ENCODE data around the gene GIPC3. TPM values are rescaled to one million over a fixed set of nuclear protein-coding genes. Genes with fewer than 3 reads are reported as not detected.
"Not testable (repeated sequence)": the region's sequence is repeated elsewhere in the genome, so short reads cannot be mapped to it uniquely, and the experiment has no call there.

The GIPC3 gene
- total RNA-seq, 1 experiment from 2014 or later: not detected

DNA sequence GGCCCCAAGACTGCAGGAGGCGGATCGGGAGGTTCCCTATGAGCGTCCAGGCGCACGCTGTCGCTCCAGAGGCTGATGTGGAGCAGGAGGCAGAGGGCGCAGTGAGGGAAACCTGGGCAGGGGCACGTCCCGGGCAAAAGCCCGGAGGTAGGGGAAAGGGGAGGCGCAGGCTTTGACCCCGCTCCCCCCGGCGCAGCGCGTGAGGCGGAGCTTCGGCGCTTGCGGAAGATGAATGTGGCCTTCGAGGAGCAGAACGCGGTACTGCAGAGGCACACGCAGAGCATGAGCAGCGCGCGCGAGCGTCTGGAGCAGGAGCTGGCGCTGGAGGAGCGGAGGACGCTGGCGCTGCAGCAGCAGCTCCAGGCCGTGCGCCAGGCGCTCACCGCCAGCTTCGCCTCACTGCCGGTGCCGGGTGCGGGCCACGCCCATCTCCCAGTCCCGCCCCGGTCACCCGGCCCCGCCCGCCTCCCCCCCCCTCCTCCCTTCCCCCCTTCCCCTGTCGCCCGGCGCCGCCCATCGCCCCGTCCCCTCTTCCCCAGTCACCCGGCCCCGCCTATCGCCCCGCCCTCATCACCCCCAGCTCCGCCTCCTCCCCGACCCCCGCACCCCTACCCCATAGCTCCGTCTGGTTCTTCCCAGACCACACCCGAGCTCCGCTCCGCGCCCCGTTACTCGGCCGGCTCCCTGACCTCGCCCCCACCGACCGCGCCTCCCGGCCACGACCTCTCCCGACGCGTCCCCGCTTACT, 8.4 kb upstream of the GIPC3 start:
- Histone ChIP-seq H2AFZ (ENCODE audit: low read length) (no peak overlapping the region), H3K79me2 (ENCODE audit: low read length) (peaks cover 10% of the 10 kb centered on the region), H4K20me1 (ENCODE audit: insufficient read depth, low read depth, low read length) (peaks cover 7% of the 10 kb centered on the region; the same call in 1 of the 2 replicates), H3K27ac (ENCODE audit: low read length) (no peak overlapping the region), H3K4me3 (ENCODE audit: low read length) (no peak overlapping the region), H3K9me2 (replicated peaks; ENCODE audit: insufficient read depth, low read length) (no peaks in the 10 kb centered on the region), H3K4me2 (ENCODE audit: low read depth, low read length, poor library complexity, severe bottlenecking) (no peak overlapping the region), H3K9me3 (ENCODE audit: low read length) (no peaks in the 10 kb centered on the region), H3K9ac (ENCODE audit: low read length) (no peak overlapping the region), H3K36me3 (ENCODE audit: insufficient read depth, low read length) (peaks cover 10% of the 10 kb centered on the region; the same call in 1 of the 2 replicates), H3K27me3 (ENCODE audit: low read length) (no peaks in the 10 kb centered on the region), H3K4me1 (ENCODE audit: low read length) (peaks cover 9% of the 10 kb centered on the region)
- DNase-seq: peak; percentile 42

- Histone ChIP-seq H3K36me3 (ENCODE audit: insufficient read depth, low read length) (peaks cover 10% of the 10 kb centered on the region; the same call in 1 of the 2 replicates), H3K9me3 (ENCODE audit: low read length) (no peaks in the 10 kb centered on the region), H3K4me2 (ENCODE audit: low read depth, low read length, poor library complexity, severe bottlenecking) (no peak overlapping the region), H3K4me3 (ENCODE audit: low read length) (no peak overlapping the region), H3K9me2 (replicated peaks; ENCODE audit: insufficient read depth, low read length) (no peaks in the 10 kb centered on the region), H3K79me2 (ENCODE audit: low read length) (peaks cover 5% of the 10 kb centered on the region; the same call in 1 of the 2 replicates), H3K9ac (ENCODE audit: low read length) (no peak overlapping the region), H3K27me3 (ENCODE audit: low read length) (no peaks in the 10 kb centered on the region), H2AFZ (ENCODE audit: low read length) (no peak overlapping the region), H4K20me1 (ENCODE audit: insufficient read depth, low read depth, low read length) (peaks cover 7% of the 10 kb centered on the region; the same call in 1 of the 2 replicates), H3K27ac (ENCODE audit: low read length) (no peak overlapping the region), H3K4me1 (ENCODE audit: low read length) (peaks cover 4% of the 10 kb centered on the region; the same call in 1 of the 2 replicates)
- peak; percentile 16 for DNase-seq
Observed at GRCh38 chr19:3577723-3578344, 7.4 kb upstream of the GIPC3 start.

- peak; percentile 27 for DNase-seq
- Histone ChIP-seq H3K9me3 (ENCODE audit: low read length) (no peaks in the 10 kb centered on the region), H3K27ac (ENCODE audit: low read length) (no peak overlapping the region), H3K36me3 (ENCODE audit: insufficient read depth, low read length) (peaks cover 10% of the 10 kb centered on the region; the same call in 1 of the 2 replicates), H3K79me2 (ENCODE audit: low read length) (peaks cover 2% of the 10 kb centered on the region; the same call in 1 of the 2 replicates), H3K4me3 (ENCODE audit: low read length) (no peak overlapping the region), H2AFZ (ENCODE audit: low read length) (no peak overlapping the region), H3K4me1 (ENCODE audit: low read length) (peaks cover 2% of the 10 kb centered on the region; the same call in 1 of the 2 replicates), H3K9me2 (replicated peaks; ENCODE audit: insufficient read depth, low read length) (no peaks in the 10 kb centered on the region), H3K4me2 (ENCODE audit: low read depth, low read length, poor library complexity, severe bottlenecking) (no peak overlapping the region), H3K27me3 (ENCODE audit: low read length) (no peaks in the 10 kb centered on the region), H3K9ac (ENCODE audit: low read length) (no peak overlapping the region), H4K20me1 (ENCODE audit: insufficient read depth, low read depth, low read length) (peaks cover 7% of the 10 kb centered on the region; the same call in 1 of the 2 replicates)
Observed at GRCh38 chr19:3578390-3578789, 6.9 kb upstream of the GIPC3 start.

GRCh38 chr19:3580156-3580934, 4.9 kb upstream of the GIPC3 start:
- Histone ChIP-seq H3K79me2 (ENCODE audit: low read length) (no peaks in the 10 kb centered on the region), H3K36me3 (ENCODE audit: insufficient read depth, low read length) (0 out of 2 replicates have a peak, but pooled peaks cover 4% of the 10 kb centered on the region), H3K9me2 (replicated peaks; ENCODE audit: insufficient read depth, low read length) (no peaks in the 10 kb centered on the region), H3K9me3 (ENCODE audit: low read length) (no peaks in the 10 kb centered on the region), H4K20me1 (ENCODE audit: insufficient read depth, low read depth, low read length) (peaks cover 1% of the 10 kb centered on the region; the same call in 1 of the 2 replicates), H3K4me2 (ENCODE audit: low read depth, low read length, poor library complexity, severe bottlenecking) (no peak overlapping the region), H3K4me1 (ENCODE audit: low read length) (no peaks in the 10 kb centered on the region), H3K9ac (ENCODE audit: low read length) (no peak overlapping the region), H3K27ac (ENCODE audit: low read length) (no peak overlapping the region), H3K27me3 (ENCODE audit: low read length) (no peaks in the 10 kb centered on the region), H3K4me3 (ENCODE audit: low read length) (no peak overlapping the region), H2AFZ (ENCODE audit: low read length) (no peak overlapping the region)
- peak; percentile 40 for DNase-seq

- not testable (repeated sequence) for H2AFZ ChIP-seq (ENCODE audit: low read length); H3K4me2 ChIP-seq (ENCODE audit: low read depth, low read length, poor library complexity, severe bottlenecking); H3K27me3 ChIP-seq (ENCODE audit: low read length); H3K36me3 ChIP-seq (ENCODE audit: insufficient read depth, low read length); H3K79me2 ChIP-seq (ENCODE audit: low read length); H3K9ac ChIP-seq (ENCODE audit: low read length); H3K27ac ChIP-seq (ENCODE audit: low read length); H3K9me2 ChIP-seq (replicated peaks; ENCODE audit: insufficient read depth, low read length); H3K4me1 ChIP-seq (ENCODE audit: low read length); H3K4me3 ChIP-seq (ENCODE audit: low read length); H4K20me1 ChIP-seq (ENCODE audit: insufficient read depth, low read depth, low read length); H3K9me3 ChIP-seq (ENCODE audit: low read length)
- DNase-seq: peak; percentile 37
Observed at GRCh38 chr19:3581792-3582191, 3.5 kb upstream of the GIPC3 start.

DNA sequence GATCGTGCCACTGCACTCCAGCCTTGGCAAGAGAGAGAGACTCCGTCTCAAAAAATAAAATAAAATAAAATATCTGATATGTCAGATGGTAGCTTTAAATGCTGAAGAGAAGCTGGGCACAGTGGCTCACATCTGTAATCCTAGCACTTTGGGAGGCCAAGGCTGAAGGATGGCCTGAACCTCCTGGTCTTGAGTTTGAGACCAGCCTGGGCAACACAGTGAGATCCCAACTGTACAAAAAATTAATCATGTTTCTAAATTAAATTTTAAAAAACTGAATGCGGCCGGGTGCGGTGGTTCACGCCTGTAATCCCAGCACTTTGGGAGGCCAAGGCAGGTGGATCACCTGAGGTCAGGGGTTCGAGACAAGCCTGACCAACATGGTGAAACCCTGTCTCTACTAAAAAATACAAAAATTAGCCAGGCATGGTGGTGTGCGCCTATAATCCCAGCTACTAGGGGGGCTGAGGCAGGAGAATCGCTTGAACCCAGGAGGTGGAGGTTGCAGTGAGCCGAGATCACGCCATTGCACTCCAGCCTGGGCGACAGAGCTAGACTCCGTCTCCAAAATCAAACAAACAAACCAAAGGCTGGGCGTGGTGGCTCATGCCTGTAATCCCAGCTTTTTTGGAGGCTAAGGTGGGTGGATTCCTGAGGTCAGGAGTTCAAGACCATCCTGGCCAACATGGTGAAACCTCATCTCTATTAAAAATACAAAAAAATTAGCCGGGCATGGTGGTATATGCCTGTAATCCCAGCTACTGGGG, 1.1 kb upstream of the GIPC3 start:
- H3K9me3 ChIP-seq (ENCODE audit: low read length); H3K27me3 ChIP-seq (ENCODE audit: low read length); H3K79me2 ChIP-seq (ENCODE audit: low read length); H3K4me3 ChIP-seq (ENCODE audit: low read length); H3K9me2 ChIP-seq (replicated peaks; ENCODE audit: insufficient read depth, low read length); H3K4me2 ChIP-seq (ENCODE audit: low read depth, low read length, poor library complexity, severe bottlenecking); H4K20me1 ChIP-seq (ENCODE audit: insufficient read depth, low read depth, low read length); H3K9ac ChIP-seq (ENCODE audit: low read length); H3K27ac ChIP-seq (ENCODE audit: low read length); H2AFZ ChIP-seq (ENCODE audit: low read length); H3K36me3 ChIP-seq (ENCODE audit: insufficient read depth, low read length); H3K4me1 ChIP-seq (ENCODE audit: low read length): not testable (repeated sequence)
- DNase-seq: peak; percentile 29

DNA sequence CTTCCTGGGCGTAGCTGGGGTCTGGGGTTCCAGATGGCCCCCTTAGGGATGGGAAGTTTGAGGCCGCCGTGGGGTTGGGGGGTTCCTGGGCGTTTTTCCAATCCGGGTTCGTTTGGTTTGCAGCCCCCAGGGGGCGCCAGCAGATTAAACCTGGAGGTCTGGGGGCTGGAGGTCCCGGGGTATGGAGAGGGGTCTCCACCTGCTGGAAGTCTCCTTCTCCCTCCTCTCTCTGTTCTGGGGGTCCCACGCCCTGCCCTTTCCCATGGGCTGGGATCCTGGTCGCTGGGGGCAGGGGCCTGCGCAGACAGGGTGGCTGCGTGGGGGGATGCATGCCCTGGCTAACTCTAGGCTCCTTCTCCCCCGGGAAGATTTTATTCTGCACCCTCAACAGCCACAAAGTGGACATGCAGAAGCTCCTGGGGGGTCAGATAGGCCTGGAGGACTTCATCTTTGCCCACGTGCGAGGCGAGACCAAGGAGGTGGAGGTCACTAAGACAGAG, 899 bp downstream of the GIPC3 start:
- Histone ChIP-seq H3K4me1 (ENCODE audit: low read length) (no peaks in the 10 kb centered on the region), H3K27ac (ENCODE audit: low read length) (no peak overlapping the region), H3K4me3 (ENCODE audit: low read length) (no peak overlapping the region), H3K36me3 (ENCODE audit: insufficient read depth, low read length) (no peaks in the 10 kb centered on the region), H3K4me2 (ENCODE audit: low read depth, low read length, poor library complexity, severe bottlenecking) (no peak overlapping the region), H3K9ac (ENCODE audit: low read length) (no peak overlapping the region), H3K9me2 (replicated peaks; ENCODE audit: insufficient read depth, low read length) (no peaks in the 10 kb centered on the region), H3K9me3 (ENCODE audit: low read length) (peaks cover 7% of the 10 kb centered on the region; the same call in 1 of the 2 replicates), H3K79me2 (ENCODE audit: low read length) (no peaks in the 10 kb centered on the region), H3K27me3 (ENCODE audit: low read length) (no peaks in the 10 kb centered on the region), H4K20me1 (ENCODE audit: insufficient read depth, low read depth, low read length) (no peaks in the 10 kb centered on the region), H2AFZ (ENCODE audit: low read length) (no peak overlapping the region)
- peak; percentile 66 for DNase-seq

All from Karpas-422 (cell line).